Measurements from ENCODE around the gene DPM2.

Gene DPM2

GRCh38 chr9:127895811-127896210, 41.8 kb downstream of the DPM2 start:
- DNase-seq, result no peak

- DNase-seq, result no peak
These were observed 44.3 kb downstream of the DPM2 start for GRCh38 chr9:127893392-127893791.

- no peak for DNase-seq
These were observed 44.8 kb downstream of the DPM2 start for GRCh38 chr9:127892831-127893230.

- no peak for DNase-seq
These were observed 47.6 kb downstream of the DPM2 start for GRCh38 chr9:127890053-127890452.

GRCh38 chr9:127887792-127888191, 49.9 kb downstream of the DPM2 start:
- no peak for DNase-seq

- no peak for DNase-seq
These were observed 51.2 kb downstream of the DPM2 start for GRCh38 chr9:127886401-127886972.

GRCh38 chr9:127885508-127886281, 52.0 kb downstream of the DPM2 start:
- no peak for DNase-seq

Measured in inflammatory macrophage treated with lipopolysaccharide for 1 hour (primary cell).